Subcutaneous abdominal adipose tissue (tissue), 5 donors: ENCODE data around the gene CCDC97.
"Not testable (repeated sequence)": the region's sequence is repeated elsewhere in the genome, so short reads cannot be mapped to it uniquely, and the experiment has no call there.

Experiments used
- H3K27ac ChIP-seq: one replicate; pipeline ENCODE4 v1.7.0; 2013; ENCODE audit warnings: low read depth, mild to moderate bottlenecking, inconsistent platforms, low read length, moderate library complexity
- H3K27me3 ChIP-seq, 5 donors: one replicate each; pipeline ENCODE4 v1.7.0; 2013; ENCODE audit warnings: low read length in 5 of 5, inconsistent platforms in 1 of 5; ENCODE audit not compliant: control insufficient read depth in 5 of 5, insufficient read depth in 4 of 5
- H3K36me3 ChIP-seq, 5 donors: one replicate each; pipeline ENCODE4 v1.7.0; 2013; ENCODE audit warnings: low read length in 5 of 5; ENCODE audit not compliant: control insufficient read depth in 5 of 5, insufficient read depth in 5 of 5
- H3K4me1 ChIP-seq, 5 donors: one replicate each; pipeline ENCODE4 v1.7.0; 2013; ENCODE audit warnings: low read length in 5 of 5, mild to moderate bottlenecking in 3 of 5, moderate library complexity in 1 of 5; ENCODE audit not compliant: control insufficient read depth in 5 of 5, insufficient read depth in 5 of 5
- H3K4me3 ChIP-seq, 5 donors: one replicate each; pipeline ENCODE4 v1.7.0; 2013; ENCODE audit warnings: low read length in 5 of 5, low read depth in 1 of 5
- H3K9ac ChIP-seq, 5 donors: one replicate each; pipeline ENCODE4 v1.7.0; 2013; ENCODE audit warnings: low read length in 5 of 5, mild to moderate bottlenecking in 4 of 5, moderate library complexity in 3 of 5
- H3K9me3 ChIP-seq, 5 donors: one replicate each; pipeline ENCODE4 v1.7.0; 2013; ENCODE audit warnings: low read length in 5 of 5; ENCODE audit not compliant: control insufficient read depth in 5 of 5
- donor health status: healthy.
- donor health status: healthy.
- donor health status: healthy.
- donor health status: healthy.
- donor health status: healthy.

CCDC97 gene

GRCh38 chr19:41273076-41273475, 36.9 kb upstream of the CCDC97 start:
- H3K4me3 ChIP-seq = no peak overlapping the region
- no peaks in the 10 kb centered on the region for H3K27me3 ChIP-seq
- peaks cover 35 to 99% (median 91%) of the 10 kb centered on the region in 5 donors for H3K36me3 ChIP-seq
- H3K4me1 ChIP-seq = no peaks in the 10 kb centered on the region
- no peaks in the 10 kb centered on the region for H3K9me3 ChIP-seq
- H3K9ac ChIP-seq = no peak overlapping the region
- H3K27ac ChIP-seq = no peak overlapping the region

DNA sequence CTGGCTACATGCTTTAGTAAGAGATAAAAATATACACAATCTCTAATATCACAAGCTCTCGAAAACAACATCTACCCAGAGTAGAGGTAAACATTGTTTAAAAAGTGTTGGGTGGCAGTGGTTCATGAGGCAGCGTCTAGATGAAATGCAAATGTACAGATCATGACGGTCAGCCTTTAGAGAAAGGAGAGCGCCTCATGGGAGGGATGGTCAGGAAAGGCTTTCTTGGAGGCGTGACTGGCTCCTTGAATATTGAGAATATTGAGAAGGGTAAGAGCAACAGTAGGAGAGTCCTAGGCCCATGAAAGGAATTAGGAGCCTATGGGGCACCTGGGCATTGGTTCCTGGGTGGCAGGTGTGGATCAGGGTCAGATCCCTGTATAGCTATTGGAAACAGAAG, 35.2 kb upstream of the CCDC97 start:
- no peaks in the 10 kb centered on the region for H3K4me1 ChIP-seq
- H3K27ac ChIP-seq = no peak overlapping the region
- no peaks in the 10 kb centered on the region for H3K27me3 ChIP-seq
- no peak overlapping the region for H3K4me3 ChIP-seq
- no peaks in the 10 kb centered on the region for H3K9me3 ChIP-seq
- H3K36me3 ChIP-seq = peaks cover 38 to 98% (median 93%) of the 10 kb centered on the region in 5 donors
- no peak overlapping the region for H3K9ac ChIP-seq

- no peaks in the 10 kb centered on the region for H3K27me3 ChIP-seq
- H3K36me3 ChIP-seq = peaks cover 45 to 99% (median 97%) of the 10 kb centered on the region in 5 donors
- H3K9me3 ChIP-seq = no peaks in the 10 kb centered on the region
- H3K4me1 ChIP-seq = no peaks in the 10 kb centered on the region
- H3K4me3 ChIP-seq = no peak overlapping the region
- H3K9ac ChIP-seq = no peak overlapping the region
- H3K27ac ChIP-seq = no peak overlapping the region
These were observed 33.7 kb upstream of the CCDC97 start for GRCh38 chr19:41276231-41276630.

- Histone ChIP-seq H3K36me3 (peaks cover 40 to 97% (median 93%) of the 10 kb centered on the region in 5 donors), H3K27ac (no peak overlapping the region)
These were observed 31.5 kb upstream of the CCDC97 start for GRCh38 chr19:41278478-41278877.

GRCh38 chr19:41288673-41289530, 21.1 kb upstream of the CCDC97 start:
- H3K4me1 ChIP-seq = peaks cover 0 to 6% (median 0%) of the 10 kb centered on the region in 5 donors
- no peaks in the 10 kb centered on the region for H3K9me3 ChIP-seq
- H3K9ac ChIP-seq = no peak overlapping the region
- peaks cover 30 to 91% (median 80%) of the 10 kb centered on the region in 5 donors for H3K36me3 ChIP-seq
- H3K4me3 ChIP-seq = no peak overlapping the region
- no peaks in the 10 kb centered on the region for H3K27me3 ChIP-seq
- no peak overlapping the region for H3K27ac ChIP-seq

More at GRCh38 chr19:41278478-41278877, 31.5 kb upstream of the CCDC97 start:
- H3K9me3 ChIP-seq = no peaks in the 10 kb centered on the region
- no peak overlapping the region for H3K4me3 ChIP-seq
- H3K27me3 ChIP-seq = no peaks in the 10 kb centered on the region
- no peak overlapping the region for H3K9ac ChIP-seq
- no peaks in the 10 kb centered on the region for H3K4me1 ChIP-seq

DNA sequence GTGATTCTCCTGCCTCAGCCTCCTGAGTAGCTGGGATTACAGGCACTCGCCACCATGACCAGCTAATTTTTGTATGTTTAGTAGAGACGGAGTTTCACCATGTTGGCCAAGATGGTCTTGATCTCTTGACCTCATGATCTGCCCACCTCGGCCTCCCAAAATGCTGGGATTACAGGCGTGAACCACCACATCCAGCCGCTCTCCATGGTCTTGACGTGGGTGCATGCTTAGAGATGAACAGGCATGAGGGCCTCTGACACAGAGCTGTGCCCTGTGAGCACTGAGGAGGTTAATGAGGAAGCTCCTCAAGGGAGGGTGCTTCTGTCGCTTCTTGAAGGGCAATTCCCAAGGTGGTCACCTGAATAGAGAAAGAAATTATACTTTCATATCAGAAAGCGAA, 20.2 kb upstream of the CCDC97 start:
- not testable (repeated sequence) for H3K9ac ChIP-seq

DNA sequence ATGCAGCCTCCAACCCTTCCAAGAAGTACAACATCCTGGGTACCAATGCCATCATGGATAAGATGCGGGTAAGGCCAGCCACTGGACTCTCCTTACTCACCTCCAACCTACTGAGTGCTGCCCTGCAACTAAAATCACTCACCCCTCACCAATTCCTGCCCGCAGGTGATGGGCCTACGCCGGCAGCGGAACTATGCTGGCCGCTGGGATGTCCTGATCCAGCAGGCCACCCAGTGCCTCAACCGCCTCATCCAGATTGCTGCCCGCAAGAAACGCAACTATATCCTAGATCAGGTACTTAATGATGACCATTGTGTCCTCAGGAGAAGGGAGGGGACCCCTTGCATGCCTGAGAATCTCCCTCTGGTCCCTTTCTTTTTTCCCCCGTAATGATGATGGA, 15.6 kb upstream of the CCDC97 start:
- no peak overlapping the region for H3K27ac ChIP-seq
- H3K9me3 ChIP-seq = no peaks in the 10 kb centered on the region
- no peak overlapping the region for H3K9ac ChIP-seq
- H3K36me3 ChIP-seq = peaks cover 23 to 96% (median 87%) of the 10 kb centered on the region in 5 donors
- no peak overlapping the region for H3K4me3 ChIP-seq
- no peaks in the 10 kb centered on the region for H3K27me3 ChIP-seq
- H3K4me1 ChIP-seq = peaks cover 14 to 39% (median 33%) of the 10 kb centered on the region in 5 donors

More for the DNA sequence above, 20.2 kb upstream of the CCDC97 start:
- H3K27ac ChIP-seq, H3K4me1 ChIP-seq, H3K4me3 ChIP-seq, H3K27me3 ChIP-seq, H3K9me3 ChIP-seq: not testable (repeated sequence)
- H3K36me3 ChIP-seq = peaks cover 28 to 92% (median 83%) of the 10 kb centered on the region in 5 donors

- Histone ChIP-seq H3K36me3 (peaks cover 23 to 94% (median 87%) of the 10 kb centered on the region in 5 donors), H3K4me1 (peaks cover 20 to 50% (median 44%) of the 10 kb centered on the region in 5 donors), H3K9ac (no peak overlapping the region), H3K9me3 (no peaks in the 10 kb centered on the region), H3K27me3 (no peaks in the 10 kb centered on the region), H3K27ac (peak overlapping the region; percentile 53), H3K4me3 (no peak overlapping the region)
These were observed 14.5 kb upstream of the CCDC97 start for GRCh38 chr19:41295499-41295898.

GRCh38 chr19:41296433-41296871, 13.5 kb upstream of the CCDC97 start:
- peak overlapping the region in 3 of 5 donors; percentile 22 to 43 (median 41) for H3K9ac ChIP-seq
- peaks cover 20 to 57% (median 52%) of the 10 kb centered on the region in 5 donors for H3K4me1 ChIP-seq
- H3K27me3 ChIP-seq = no peaks in the 10 kb centered on the region
- no peak overlapping the region for H3K4me3 ChIP-seq
- no peaks in the 10 kb centered on the region for H3K9me3 ChIP-seq
- H3K36me3 ChIP-seq = peaks cover 24 to 97% (median 84%) of the 10 kb centered on the region in 5 donors
- peak overlapping the region; percentile 53 for H3K27ac ChIP-seq

- Histone ChIP-seq H3K9ac (peak overlapping the region in 4 of 5 donors; percentile 1 to 54 (median 31)), H3K36me3 (peaks cover 23 to 95% (median 80%) of the 10 kb centered on the region in 5 donors), H3K4me1 (peaks cover 20 to 67% (median 52%) of the 10 kb centered on the region in 5 donors), H3K27ac (peak overlapping the region; percentile 53), H3K4me3 (peak overlapping the region in 1 of 5 donors; percentile 13), H3K27me3 (no peaks in the 10 kb centered on the region), H3K9me3 (no peaks in the 10 kb centered on the region)
These were observed 12.2 kb upstream of the CCDC97 start for GRCh38 chr19:41297628-41298347.
